SU-DHL-6 (cell line): ENCODE measurements around the gene POLR2J.

Experiments used
- CTCF ChIP-seq: fragments of 200-600 bp; sonication (generic); IDR thresholded peaks from one replicate; pipeline ENCODE4 v1.5.1; 2017; ENCODE audit warnings: antibody characterized with exemption, mild to moderate bottlenecking, low read length, moderate library complexity; ENCODE audit not compliant: insufficient read depth, poor library complexity, severe bottlenecking
- EZH2phosphoT487 ChIP-seq: fragments of 200-600 bp; sonication (generic), shearing (Covaris generic); conservative IDR thresholded peaks from 2 replicates; pipeline ENCODE4 v1.6.1; 2018; ENCODE audit warnings: mild to moderate bottlenecking, antibody characterized with exemption, low read length, moderate library complexity, mixed read lengths

DNA sequence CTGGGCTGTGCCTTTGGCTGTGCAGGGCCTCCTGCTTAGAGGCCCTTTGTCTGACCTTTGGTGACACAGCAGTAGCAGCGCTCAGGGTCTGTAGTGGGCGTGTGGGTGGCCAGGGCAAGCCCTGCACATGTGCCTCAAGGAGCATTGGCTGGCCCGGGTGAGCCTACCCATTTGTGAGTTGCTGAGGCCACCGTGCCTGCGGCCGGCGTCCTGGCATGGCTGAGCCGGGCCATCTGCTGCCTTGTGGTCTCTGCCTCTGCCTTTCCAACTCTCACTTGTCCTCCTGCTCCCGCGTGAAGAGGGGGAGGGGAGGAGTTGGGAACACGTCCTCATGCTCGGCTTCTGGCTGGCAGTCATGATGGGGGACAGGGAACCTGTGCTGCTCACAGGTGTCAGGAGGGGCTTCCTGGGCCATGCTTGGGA, 54.6 kb downstream of the POLR2J start:
- TF ChIP-seq CTCF (no peak), EZH2phosphoT487 (no peak)
